Endothelial cell of umbilical vein (primary cell): ENCODE measurements around the gene CCR5. TPM values are rescaled to one million over a fixed set of nuclear protein-coding genes. Genes with fewer than 3 reads are reported as not detected.

Experiments
- BruUV-seq: library from RNA; stranded (reverse); fragments of 400-500 nt; replicated peaks from 2 replicates; lab custom pipeline; 2021; lab: Mats Ljungman, UMichigan
- CTCF ChIA-PET: fragments of 300-600, 350-600 bp; sonication (Branson Sonifier 250); formaldehyde crosslinking; loops from one replicate; lab custom pipeline; 2021; ENCODE audit warnings: antibody characterized with exemption, inconsistent platforms; lab: Charles Lee
- POLR2A ChIA-PET: fragments of 300-600, 350-600 bp; sonication (Branson Sonifier 250); formaldehyde crosslinking; loops from one replicate; lab custom pipeline; 2021; ENCODE audit warnings: antibody characterized with exemption, inconsistent platforms; lab: Charles Lee
- DNase-seq: peaks from one replicate; pipeline ENCODE4 v3.0.0-alpha.2; 2011; ENCODE audit warnings: low read depth, low spot score
- FAIRE-seq: peaks from 2 replicates; lab custom pipeline; 2011; peaks lifted over from hg19 to GRCh38; lab: Jason Lieb, UNC
- H2AFZ ChIP-seq: 2 replicates; pipeline ENCODE4 v1.6.0; 2012; ENCODE audit warnings: low read depth, low read length, control low read depth, inconsistent platforms
- H3K27ac ChIP-seq: 2 replicates; pipeline ENCODE4 v1.5.1; 2011; ENCODE audit warnings: low read depth, mild to moderate bottlenecking, control low read depth, low read length, moderate library complexity; ENCODE audit not compliant: insufficient read depth
- H3K27me3 ChIP-seq, 2 experiments: 2 replicates each; pipeline versions ENCODE4 v1.6.0 to v1.6.1; 2011; ENCODE audit warnings: low read length in 2 of 2, mixed read lengths in 1 of 2; ENCODE audit not compliant: control insufficient read depth in 2 of 2, insufficient read depth in 2 of 2
- H3K36me3 ChIP-seq, 2 experiments: 2 replicates in 1 of 2; 3 replicates in 1 of 2; pipeline ENCODE4 v1.5.1; 2011; ENCODE audit warnings: low read length in 2 of 2, mild to moderate bottlenecking in 1 of 2, moderate library complexity in 1 of 2; ENCODE audit not compliant: control insufficient read depth in 2 of 2, insufficient read depth in 2 of 2; ENCODE audit errors: extremely low read depth in 1 of 2
- H3K4me1 ChIP-seq: 3 replicates; pipeline ENCODE4 v1.5.1; 2011; ENCODE audit warnings: mild to moderate bottlenecking, low read length; ENCODE audit not compliant: control insufficient read depth, insufficient read depth; ENCODE audit errors: extremely low read depth
- H3K4me2 ChIP-seq: 2 replicates; pipeline ENCODE4 v1.6.1; 2011; ENCODE audit warnings: low read length, control low read depth, mixed read lengths; ENCODE audit not compliant: insufficient read depth
- H3K4me3 ChIP-seq, 3 experiments: fragments of 200-600 bp in 1 of 3; sonication (generic), shearing (Covaris generic) in 1 of 3; replicated peaks in 1 of 3; 2 replicates each; pipeline ENCODE4 v1.5.1; 2011 to 2016; ENCODE audit warnings: control low read depth in 3 of 3, low read length in 3 of 3, mild to moderate bottlenecking in 2 of 3, inconsistent platforms in 1 of 3, low read depth in 1 of 3, moderate library complexity in 1 of 3; ENCODE audit not compliant: insufficient read depth in 1 of 3
- H3K79me2 ChIP-seq: 2 replicates; pipeline ENCODE4 v1.6.0; 2012; ENCODE audit warnings: low read length, inconsistent platforms; ENCODE audit not compliant: control insufficient read depth, insufficient read depth
- H3K9ac ChIP-seq: replicated peaks from 2 replicates; pipeline ENCODE3; 2011; ENCODE audit warnings: low read length, control low read depth; ENCODE audit not compliant: insufficient read depth; ENCODE audit errors: extremely low read depth
- H3K9me1 ChIP-seq: replicated peaks from 3 replicates; pipeline ENCODE4 v1.6.0; 2011; ENCODE audit warnings: mild to moderate bottlenecking, low read length; ENCODE audit not compliant: control insufficient read depth, insufficient read depth; ENCODE audit errors: extremely low read depth
- H3K9me3 ChIP-seq: replicated peaks from 2 replicates; pipeline ENCODE4 v1.5.1; 2012; ENCODE audit warnings: low read length, inconsistent platforms; ENCODE audit not compliant: control insufficient read depth, insufficient read depth
- H4K20me1 ChIP-seq: replicated peaks from 2 replicates; pipeline ENCODE3; 2011; ENCODE audit warnings: mild to moderate bottlenecking, low read length; ENCODE audit not compliant: control insufficient read depth, insufficient read depth; ENCODE audit errors: extremely low read depth
- EZH2 ChIP-seq: IDR thresholded peaks from 2 replicates; pipeline ENCODE4 v1.6.1; 2012; ENCODE audit warnings: borderline replicate concordance, low read depth, mild to moderate bottlenecking, moderate library complexity, low read length, inconsistent platforms; ENCODE audit not compliant: severe bottlenecking
- FOS ChIP-seq: IDR thresholded peaks from 2 replicates; pipeline ENCODE4 v1.6.1; 2011; ENCODE audit warnings: mild to moderate bottlenecking, low read length, moderate library complexity, borderline replicate concordance; ENCODE audit not compliant: insufficient read depth
- GATA2 ChIP-seq: IDR thresholded peaks from 2 replicates; pipeline ENCODE4 v1.7.0; 2011; ENCODE audit warnings: low read depth, mild to moderate bottlenecking, moderate library complexity, mixed read lengths, low read length; ENCODE audit not compliant: insufficient read length, insufficient read depth
- JUN ChIP-seq: IDR thresholded peaks from 2 replicates; pipeline ENCODE4 v1.6.1; 2011; ENCODE audit warnings: borderline replicate concordance, low read depth; ENCODE audit not compliant: insufficient read length, insufficient read depth
- MYC ChIP-seq: IDR thresholded peaks from one replicate; pipeline ENCODE4 v1.6.1; 2011; ENCODE audit warnings: mild to moderate bottlenecking, low read depth, low read length
- POLR2A ChIP-seq: IDR thresholded peaks from 2 replicates; pipeline ENCODE4 v1.6.1; 2012; ENCODE audit warnings: low read depth, mild to moderate bottlenecking, control low read depth, low read length
- POLR2AphosphoS5 ChIP-seq: IDR thresholded peaks from 2 replicates; pipeline ENCODE4 v1.6.1; 2012; ENCODE audit warnings: low read depth, mild to moderate bottlenecking, control low read depth, low read length, moderate library complexity; ENCODE audit not compliant: insufficient read depth
- dilution Hi-C: fragments of 300-500 bp; cut with MboI; formaldehyde crosslinking; loops from one replicate; pipeline ENCODE4 v1.15.0; 2019; ENCODE audit warnings: low sequenced_read_pairs; ENCODE audit not compliant: extremely low pct_ligation_motif_present
- intact Hi-C: fragments of 100-400 bp; cut with micrococcal nuclease; formaldehyde crosslinking; loops from one replicate; pipeline ENCODE4 v1.10.0; 2022
- polyA plus RNA-seq, 4 experiments: library from polyadenylated mRNA; depleted of rRNA in 3 of 4; stranded (reverse) in 3 of 4; unstranded in 1 of 4; fragments of >200 nt; gene quantifications; 2 replicates each; pipeline versions ENCODE4 v1.2.1 to v1.2.3, GENCODE V29; 2011 to 2012; ENCODE audit warnings: missing spikeins in 1 of 4
- total RNA-seq: library from RNA; stranded (reverse); gene quantifications from 2 replicates; pipeline ENCODE4 v1.2.3, GENCODE V29; 2021
- TF ChIP-seq, protein P1 (sequence below): IDR thresholded peaks from 2 replicates; pipeline ENCODE4 v1.6.1; 2011; ENCODE audit not compliant: insufficient read depth, insufficient read length
- TF ChIP-seq, protein P2 (sequence below), 2 donors: IDR thresholded peaks; 1 replicate in 1 of 2; 2 replicates in 1 of 2; pipeline ENCODE4 v1.5.1; 2011; ENCODE audit warnings: low read length in 2 of 2, mild to moderate bottlenecking in 2 of 2, moderate library complexity in 2 of 2, control low read depth in 1 of 2, inconsistent platforms in 1 of 2, low read depth in 1 of 2; ENCODE audit not compliant: insufficient read depth in 1 of 2; ENCODE audit errors: extremely low read depth in 1 of 2

CCR5 gene
- total and polyA plus RNA-seq, 2 donors (not counting 3 experiments of a cell fraction or from before 2014, with no cell fraction given) = not detected

DNA sequence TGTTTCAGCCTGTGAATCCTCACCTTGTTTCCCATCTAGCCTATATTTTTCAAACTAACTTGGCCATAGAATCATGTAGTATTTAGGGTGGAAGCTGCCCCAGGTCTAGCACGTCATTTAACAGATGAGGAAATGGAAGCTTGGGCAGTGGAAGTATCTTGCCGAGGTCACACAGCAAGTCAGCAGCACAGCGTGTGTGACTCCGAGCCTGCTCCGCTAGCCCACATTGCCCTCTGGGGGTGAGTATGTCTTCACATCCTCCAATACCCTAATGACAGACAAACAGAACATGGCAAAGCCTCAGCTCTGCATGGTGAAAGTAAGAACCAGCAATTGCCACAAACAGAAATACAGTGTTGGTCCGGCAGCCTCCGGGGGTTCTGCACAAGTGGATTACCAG, 2.2 kb upstream of the CCR5 start:
- no TSS peak for BruUV-seq
- DNase-seq (no peak), FAIRE-seq (no peak)
- Histone ChIP-seq H3K9me3 (no peaks in the 10 kb centered on the region), H3K9me1 (no peaks in the 10 kb centered on the region), H3K9ac (no peak overlapping the region), H2AFZ (no peak overlapping the region), H4K20me1 (no peaks in the 10 kb centered on the region), H3K4me1 (no peaks in the 10 kb centered on the region), H3K79me2 (no peaks in the 10 kb centered on the region), H3K27me3 (peaks cover 9 to 14% of the 10 kb centered on the region in 2 experiments), H3K27ac (no peak overlapping the region), H3K4me3 (no peak overlapping the region), H3K4me2 (no peak overlapping the region), H3K36me3 (no peaks in the 10 kb centered on the region)
- TF ChIP-seq, protein P1, sequence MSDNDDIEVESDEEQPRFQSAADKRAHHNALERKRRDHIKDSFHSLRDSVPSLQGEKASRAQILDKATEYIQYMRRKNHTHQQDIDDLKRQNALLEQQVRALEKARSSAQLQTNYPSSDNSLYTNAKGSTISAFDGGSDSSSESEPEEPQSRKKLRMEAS = no peak
- no peak for TF ChIP-seq POLR2AphosphoS5
- TF ChIP-seq FOS = no peak
- TF ChIP-seq EZH2 = no peak
- TF ChIP-seq POLR2A = no peak
- TF ChIP-seq MYC = no peak
- no peak for TF ChIP-seq GATA2
- no peak for TF ChIP-seq JUN
- TF ChIP-seq, protein P2, sequence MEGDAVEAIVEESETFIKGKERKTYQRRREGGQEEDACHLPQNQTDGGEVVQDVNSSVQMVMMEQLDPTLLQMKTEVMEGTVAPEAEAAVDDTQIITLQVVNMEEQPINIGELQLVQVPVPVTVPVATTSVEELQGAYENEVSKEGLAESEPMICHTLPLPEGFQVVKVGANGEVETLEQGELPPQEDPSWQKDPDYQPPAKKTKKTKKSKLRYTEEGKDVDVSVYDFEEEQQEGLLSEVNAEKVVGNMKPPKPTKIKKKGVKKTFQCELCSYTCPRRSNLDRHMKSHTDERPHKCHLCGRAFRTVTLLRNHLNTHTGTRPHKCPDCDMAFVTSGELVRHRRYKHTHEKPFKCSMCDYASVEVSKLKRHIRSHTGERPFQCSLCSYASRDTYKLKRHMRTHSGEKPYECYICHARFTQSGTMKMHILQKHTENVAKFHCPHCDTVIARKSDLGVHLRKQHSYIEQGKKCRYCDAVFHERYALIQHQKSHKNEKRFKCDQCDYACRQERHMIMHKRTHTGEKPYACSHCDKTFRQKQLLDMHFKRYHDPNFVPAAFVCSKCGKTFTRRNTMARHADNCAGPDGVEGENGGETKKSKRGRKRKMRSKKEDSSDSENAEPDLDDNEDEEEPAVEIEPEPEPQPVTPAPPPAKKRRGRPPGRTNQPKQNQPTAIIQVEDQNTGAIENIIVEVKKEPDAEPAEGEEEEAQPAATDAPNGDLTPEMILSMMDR (IDR thresholded peaks at IDR 0.05; ENCODE audit: extremely low read depth in 1 of 2, insufficient read depth in 1 of 2, low read depth in 1 of 2, low read length in 2 of 2) = no peak
- POLR2A ChIA-PET = no interaction called here
- CTCF ChIA-PET = interaction anchor here (1.0 to 6.1 kb wide), 5 partner anchors 9 to 430 kb away, joined by 3 to 45 read pairs (median 4); no protein-coding TSS in a partner anchor
- intact Hi-C loops (no loop called here), dilution Hi-C loops (no loop called here)
